SKM-1 (cell line): Measurements from ENCODE around the gene SFMBT2.

Source experiments
- DNase-seq: peaks from one replicate; lab custom pipeline; 2025; ENCODE audit not compliant: unreplicated experiment; lab: John Stamatoyannopoulos, UW

Gene SFMBT2

GRCh38 chr10:7365027-7365745 lies 45.6 kb downstream of the SFMBT2 start:
- DNase-seq: no peak

GRCh38 chr10:7364474-7364873 lies 46.4 kb downstream of the SFMBT2 start:
- no peak for DNase-seq

GRCh38 chr10:7363700-7364099 lies 47.1 kb downstream of the SFMBT2 start:
- no peak for DNase-seq

GRCh38 chr10:7362471-7362870 lies 48.4 kb downstream of the SFMBT2 start:
- no peak for DNase-seq

- no peak for DNase-seq
These were observed 49.5 kb downstream of the SFMBT2 start for GRCh38 chr10:7361316-7361715.

GRCh38 chr10:7359954-7360353 lies 50.9 kb downstream of the SFMBT2 start:
- DNase-seq: no peak

- DNase-seq: no peak
These were observed 51.5 kb downstream of the SFMBT2 start for GRCh38 chr10:7359356-7359755.

GRCh38 chr10:7357193-7357592 lies 53.6 kb downstream of the SFMBT2 start:
- no peak for DNase-seq

- DNase-seq: no peak
These were observed 56.3 kb downstream of the SFMBT2 start for GRCh38 chr10:7354330-7355047.

GRCh38 chr10:7351894-7352293 lies 58.9 kb downstream of the SFMBT2 start:
- no peak for DNase-seq

- DNase-seq: no peak
These were observed 60.2 kb downstream of the SFMBT2 start for GRCh38 chr10:7350541-7351195.

GRCh38 chr10:7345717-7346116 lies 65.1 kb downstream of the SFMBT2 start:
- no peak for DNase-seq

- no peak for DNase-seq
These were observed 67.8 kb downstream of the SFMBT2 start for GRCh38 chr10:7343040-7343439.

- DNase-seq: no peak
These were observed 70.5 kb downstream of the SFMBT2 start for GRCh38 chr10:7340179-7340874.

- no peak for DNase-seq
These were observed 71.3 kb downstream of the SFMBT2 start for GRCh38 chr10:7339510-7339909.

GRCh38 chr10:7338469-7338868 lies 72.4 kb downstream of the SFMBT2 start:
- no peak for DNase-seq

- no peak for DNase-seq
These were observed 73.2 kb downstream of the SFMBT2 start for GRCh38 chr10:7337431-7338171.

GRCh38 chr10:7335977-7336376 lies 74.9 kb downstream of the SFMBT2 start:
- DNase-seq: no peak

GRCh38 chr10:7334642-7334964 lies 76.2 kb downstream of the SFMBT2 start:
- no peak for DNase-seq

- DNase-seq: no peak
These were observed 76.7 kb downstream of the SFMBT2 start for GRCh38 chr10:7333961-7334641.
